Esophagus muscularis mucosa (tissue), 4 donors: ENCODE data around the gene SH3PXD2A. TPM values are rescaled to one million over a fixed set of nuclear protein-coding genes. Genes with fewer than 3 reads are reported as not detected.

Experiments
- DNase-seq: peaks from one replicate; pipeline ENCODE4 v3.0.0-alpha.2; 2017; ENCODE audit errors: extremely low spot score
- H3K27ac ChIP-seq, 4 donors: fragments of 200-600 bp; sonication (generic); replicated peaks in 1 of 4; 1 replicate in 3 of 4; 2 replicates in 1 of 4; pipeline ENCODE4 v1.5.1; 2016 to 2019; ENCODE audit warnings: mild to moderate bottlenecking in 1 of 4
- H3K27me3 ChIP-seq, 4 donors: fragments of 200-600 bp; sonication (generic); one replicate each; pipeline versions ENCODE4 v1.5.1 to v1.6.0; 2016 to 2019
- H3K36me3 ChIP-seq, 4 donors: fragments of 200-600 bp; sonication (generic); one replicate each; pipeline ENCODE4 v1.5.1; 2016 to 2019
- H3K4me1 ChIP-seq, 4 donors: fragments of 200-600 bp; sonication (generic); one replicate each; pipeline ENCODE4 v1.5.1; 2016 to 2019
- H3K4me3 ChIP-seq, 4 donors: fragments of 200-600 bp; sonication (generic); 1 replicate in 2 of 4; 2 replicates in 2 of 4; pipeline ENCODE4 v1.5.1; 2016 to 2019; ENCODE audit warnings: mild to moderate bottlenecking in 4 of 4, moderate library complexity in 1 of 4
- H3K9me3 ChIP-seq, 4 donors: fragments of 200-600 bp; sonication (generic); 1 replicate in 3 of 4; 2 replicates in 1 of 4; pipeline ENCODE4 v1.5.1; 2016 to 2019
- CTCF ChIP-seq, 3 experiments: fragments of 200-600 bp in 2 of 3; fragments of 450-650 bp in 1 of 3; sonication (generic) in 2 of 3; IDR thresholded peaks; one replicate each; pipeline ENCODE4 v1.5.1; 2017 to 2019; ENCODE audit warnings: antibody characterized with exemption in 3 of 3, mild to moderate bottlenecking in 2 of 3, moderate library complexity in 1 of 3
- EP300 ChIP-seq: sonication (generic); formaldehyde crosslinking; IDR thresholded peaks from one replicate; pipeline ENCODE4 v1.6.1; 2017; ENCODE audit warnings: antibody characterized with exemption
- POLR2A ChIP-seq: fragments of 450-650 bp; IDR thresholded peaks from one replicate; pipeline ENCODE4 v1.6.1; 2017; ENCODE audit warnings: antibody characterized with exemption, moderate library complexity, mild to moderate bottlenecking, low read depth
- POLR2AphosphoS5 ChIP-seq, 2 donors: sonication (generic); formaldehyde crosslinking; IDR thresholded peaks; one replicate each; pipeline ENCODE4 v1.6.1; 2017; ENCODE audit warnings: antibody characterized with exemption in 2 of 2
- WGBS: methylation state at CpG from one replicate; pipeline ENCODE4 v1.1.5; 2018; 5-methylcytosine and 5-hydroxymethylcytosine counted together
- intact Hi-C: fragments of 100-400 bp; cut with DNase I; formaldehyde crosslinking; loops from one replicate; pipeline ENCODE4 v1.15.1; 2023
- total RNA-seq, 4 donors: library from RNA; depleted of rRNA; stranded (reverse); fragments of >200 nt; gene quantifications; one replicate each; pipeline versions ENCODE4 v1.1.0 to v1.2.1, GENCODE V29; 2016

SH3PXD2A gene
- total RNA-seq, 4 donors from 2014 or later = 30.5 to 69.3 (median 40.0) TPM

GRCh38 chr10:103651333-103651732 lies 204.0 kb downstream of the SH3PXD2A start:
- no peak for TF ChIP-seq POLR2A
- no peak for TF ChIP-seq EP300
- no peak for TF ChIP-seq CTCF (IDR thresholded peaks at IDR 0.05)
- no peak for TF ChIP-seq POLR2AphosphoS5 (IDR thresholded peaks at IDR 0.05)
- Histone ChIP-seq H3K27ac (peak overlapping the region; percentile 8 to 76 (median 60)), H3K27me3 (no peaks in the 10 kb centered on the region), H3K36me3 (peaks cover 0 to 32% (median 17%) of the 10 kb centered on the region in 4 donors), H3K4me1 (peaks cover 65 to 89% (median 78%) of the 10 kb centered on the region in 4 donors), H3K4me3 (no peak overlapping the region), H3K9me3 (no peaks in the 10 kb centered on the region)
- intact Hi-C loops = no loop called here
- DNase-seq = no peak
- 100% methylated on average over 1 of the region's 1 CpG for WGBS

- DNase-seq = no peak
- Histone ChIP-seq H3K4me3 (no peak overlapping the region), H3K27me3 (no peaks in the 10 kb centered on the region), H3K9me3 (no peaks in the 10 kb centered on the region), H3K36me3 (peaks cover 0 to 22% (median 18%) of the 10 kb centered on the region in 4 donors), H3K4me1 (peaks cover 80 to 100% (median 93%) of the 10 kb centered on the region in 4 donors), H3K27ac (peak overlapping the region; percentile 58 to 84 (median 70))
- WGBS = 76% methylated on average over 8 of the region's 11 CpGs
- intact Hi-C loops = no loop called here
- TF ChIP-seq CTCF (IDR thresholded peaks at IDR 0.05) (no peak), EP300 (no peak), POLR2A (no peak)
These were observed 205.5 kb downstream of the SH3PXD2A start for GRCh38 chr10:103649654-103650423.

GRCh38 chr10:103648636-103649532 lies 206.5 kb downstream of the SH3PXD2A start:
- TF ChIP-seq EP300 (no peak), POLR2A (no peak), CTCF (IDR thresholded peaks at IDR 0.05) (no peak), POLR2AphosphoS5 (IDR thresholded peaks at IDR 0.05) (peak; percentile 16)
- Histone ChIP-seq H3K36me3 (peaks cover 0 to 21% (median 19%) of the 10 kb centered on the region in 4 donors), H3K27ac (peak overlapping the region; percentile 58 to 84 (median 70)), H3K9me3 (no peaks in the 10 kb centered on the region), H3K4me1 (peaks cover 83 to 100% (median 95%) of the 10 kb centered on the region in 4 donors), H3K27me3 (no peaks in the 10 kb centered on the region), H3K4me3 (no peak overlapping the region)
- no peak for DNase-seq
- intact Hi-C loops = no loop called here
- WGBS = 26% methylated on average over 15 of the region's 18 CpGs

GRCh38 chr10:103648251-103648635 lies 207.1 kb downstream of the SH3PXD2A start:
- H3K4me1 ChIP-seq = peaks cover 77 to 100% (median 90%) of the 10 kb centered on the region in 4 donors
- no peak for DNase-seq
- 32% methylated on average over 8 of the region's 8 CpGs for WGBS
- H3K27me3 ChIP-seq = no peaks in the 10 kb centered on the region
- TF ChIP-seq POLR2AphosphoS5 (IDR thresholded peaks at IDR 0.05) = no peak
- no peaks in the 10 kb centered on the region for H3K9me3 ChIP-seq
- H3K36me3 ChIP-seq = peaks cover 0 to 21% (median 16%) of the 10 kb centered on the region in 4 donors
- intact Hi-C loops = no loop called here
- no peak overlapping the region for H3K4me3 ChIP-seq
- H3K27ac ChIP-seq = peak overlapping the region; percentile 58 to 84 (median 70)

- no peak for DNase-seq
- 100% methylated on average over 3 of the region's 3 CpGs for WGBS
- H3K36me3 ChIP-seq = peaks cover 0 to 19% (median 14%) of the 10 kb centered on the region in 4 donors
- H3K4me1 ChIP-seq = peaks cover 61 to 100% (median 88%) of the 10 kb centered on the region in 4 donors
- no peak overlapping the region for H3K4me3 ChIP-seq
- intact Hi-C loops = no loop called here
- TF ChIP-seq POLR2AphosphoS5 (IDR thresholded peaks at IDR 0.05) = no peak
- TF ChIP-seq CTCF (IDR thresholded peaks at IDR 0.05) = no peak
- TF ChIP-seq EP300 = no peak
- no peak for TF ChIP-seq POLR2A
- no peaks in the 10 kb centered on the region for H3K9me3 ChIP-seq
- peak overlapping the region; percentile 53 to 84 (median 71) for H3K27ac ChIP-seq
- H3K27me3 ChIP-seq = no peaks in the 10 kb centered on the region
These were observed 209.1 kb downstream of the SH3PXD2A start for GRCh38 chr10:103646304-103646703.
